ENCODE data around the gene SMYD2. TPM values are rescaled to one million over a fixed set of nuclear protein-coding genes. Genes with fewer than 3 reads are reported as not detected.

SMYD2 gene
- total RNA-seq, 4 donors from 2014 or later, result 22.7 to 45.1 (median 26.5) TPM

DNA sequence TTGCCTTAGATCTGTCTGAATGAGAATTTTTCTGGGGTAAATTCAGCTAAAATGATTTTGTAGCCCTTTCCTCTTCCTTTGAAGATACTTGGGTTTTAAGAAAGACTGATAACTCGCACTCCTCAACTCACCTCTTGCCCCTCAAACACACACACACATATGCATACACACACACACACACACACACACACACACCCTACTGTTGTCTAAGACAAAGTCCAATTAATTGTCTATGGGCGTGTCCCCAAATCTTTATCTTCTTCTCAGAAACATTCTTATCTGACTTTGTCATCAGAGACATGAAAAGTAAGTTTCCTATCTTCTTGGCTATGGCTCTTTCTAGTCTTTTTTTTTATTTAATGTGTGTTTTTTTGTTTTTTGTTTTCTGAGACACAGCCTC is 36.1 kb upstream of the SMYD2 start:
- ATAC-seq (ENCODE audit: low FRiP score), result no peak

GRCh38 chr1:214247501-214248041 is 33.4 kb upstream of the SMYD2 start:
- DNase-seq (ENCODE audit: low spot score) (no peak), ATAC-seq (ENCODE audit: low FRiP score) (no peak)
- TF ChIP-seq CTCF (IDR thresholded peaks at IDR 0.05), result no peak

More for the DNA sequence above, 36.1 kb upstream of the SMYD2 start:
- TF ChIP-seq CTCF (IDR thresholded peaks at IDR 0.05), result no peak
- no peak for DNase-seq (ENCODE audit: low spot score)

GRCh38 chr1:214248311-214249085 is 32.5 kb upstream of the SMYD2 start:
- TF ChIP-seq CTCF (IDR thresholded peaks at IDR 0.05), result no peak
- ATAC-seq (ENCODE audit: low FRiP score), result no peak
- DNase-seq (ENCODE audit: low spot score), result no peak

DNA sequence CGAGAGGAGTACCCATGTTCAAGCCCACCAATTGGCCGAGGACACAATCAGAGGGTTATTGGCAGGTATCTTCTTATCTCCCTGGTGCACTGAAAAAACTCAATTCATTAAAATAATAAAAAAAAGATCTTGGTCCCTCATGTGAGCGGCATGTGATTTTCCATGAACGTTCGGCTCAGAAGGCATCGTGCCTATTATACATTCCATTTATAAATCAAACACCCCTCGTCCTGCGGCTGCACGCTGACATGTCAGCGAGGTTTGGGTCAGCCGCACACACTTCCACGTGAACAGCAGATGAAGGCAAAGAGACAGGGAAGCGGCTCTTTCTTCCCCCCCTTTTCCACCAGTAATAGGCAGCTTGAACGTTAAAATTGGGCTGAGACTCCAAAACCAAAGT is 31.3 kb upstream of the SMYD2 start:
- DNase-seq (ENCODE audit: low spot score), result no peak
- TF ChIP-seq CTCF (IDR thresholded peaks at IDR 0.05), result no peak
- ATAC-seq (ENCODE audit: low FRiP score), result no peak

DNA sequence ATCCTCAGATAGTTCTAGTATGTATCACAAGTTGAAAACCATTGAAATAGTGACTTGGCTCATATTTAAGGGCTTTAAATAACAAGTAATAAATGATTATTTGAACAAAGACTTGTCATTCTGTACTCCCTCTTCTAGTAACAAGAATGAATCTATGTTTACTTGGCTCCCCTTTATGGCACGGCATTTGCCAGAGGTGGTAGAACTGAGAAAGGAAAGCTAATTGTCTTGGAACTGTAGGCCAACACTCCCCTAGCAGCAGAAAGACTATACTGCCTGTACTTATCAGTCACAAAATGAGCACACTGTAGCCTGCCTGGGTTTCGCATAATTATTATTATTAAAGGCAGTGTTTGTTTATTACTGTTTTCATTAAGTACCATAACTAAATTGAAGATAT is 29.6 kb upstream of the SMYD2 start:
- ATAC-seq (ENCODE audit: low FRiP score), result no peak
- TF ChIP-seq CTCF (IDR thresholded peaks at IDR 0.05), result no peak
- DNase-seq (ENCODE audit: low spot score), result no peak

DNA sequence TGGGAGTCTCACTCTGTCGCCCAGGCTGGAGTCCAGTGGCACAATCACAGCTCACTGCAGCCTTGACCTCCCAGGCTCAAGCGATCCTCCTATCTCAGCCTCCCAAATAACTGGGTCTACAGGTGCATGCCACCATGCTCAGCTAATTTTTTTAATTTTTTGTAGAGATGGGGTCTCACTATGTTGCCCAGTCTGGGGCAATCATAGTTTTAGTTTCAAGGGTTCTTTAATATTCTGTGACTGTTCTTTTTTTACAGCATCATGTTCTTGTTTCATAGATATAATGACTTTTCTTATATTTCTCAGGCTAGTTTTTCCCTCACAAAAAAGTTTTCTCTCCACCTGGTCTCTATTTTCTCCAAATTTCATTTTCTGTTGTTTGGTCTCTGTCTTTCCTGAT is 25.4 kb upstream of the SMYD2 start:
- no peak for ATAC-seq (ENCODE audit: low FRiP score)
- no peak for DNase-seq (ENCODE audit: low spot score)
- TF ChIP-seq CTCF (IDR thresholded peaks at IDR 0.05), result no peak

Data from omental fat pad (tissue), 4 donors.